ENCODE measurements around the gene RBM33.

DNA sequence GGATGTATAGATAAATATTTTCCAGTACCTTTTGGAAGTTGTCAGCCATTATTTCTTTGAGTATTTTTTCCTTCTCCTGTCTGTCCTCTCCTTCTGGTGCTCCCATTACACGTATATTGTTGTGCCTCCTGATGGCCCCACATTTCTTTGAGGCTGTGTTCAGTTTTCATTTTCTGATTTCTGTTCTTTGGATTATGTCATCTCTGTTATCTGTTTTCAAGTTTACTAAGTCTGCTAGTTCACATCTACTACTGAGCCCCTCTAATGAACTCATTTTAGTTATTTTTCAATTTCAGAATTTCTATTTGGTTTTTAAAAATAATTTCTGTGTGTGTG, 16.3 kb downstream of the RBM33 start:
- TF ChIP-seq POLR2AphosphoS5 (IDR thresholded peaks at IDR 0.05; ENCODE audit: low read depth, low read length): no peak
- TF ChIP-seq, protein P1, sequence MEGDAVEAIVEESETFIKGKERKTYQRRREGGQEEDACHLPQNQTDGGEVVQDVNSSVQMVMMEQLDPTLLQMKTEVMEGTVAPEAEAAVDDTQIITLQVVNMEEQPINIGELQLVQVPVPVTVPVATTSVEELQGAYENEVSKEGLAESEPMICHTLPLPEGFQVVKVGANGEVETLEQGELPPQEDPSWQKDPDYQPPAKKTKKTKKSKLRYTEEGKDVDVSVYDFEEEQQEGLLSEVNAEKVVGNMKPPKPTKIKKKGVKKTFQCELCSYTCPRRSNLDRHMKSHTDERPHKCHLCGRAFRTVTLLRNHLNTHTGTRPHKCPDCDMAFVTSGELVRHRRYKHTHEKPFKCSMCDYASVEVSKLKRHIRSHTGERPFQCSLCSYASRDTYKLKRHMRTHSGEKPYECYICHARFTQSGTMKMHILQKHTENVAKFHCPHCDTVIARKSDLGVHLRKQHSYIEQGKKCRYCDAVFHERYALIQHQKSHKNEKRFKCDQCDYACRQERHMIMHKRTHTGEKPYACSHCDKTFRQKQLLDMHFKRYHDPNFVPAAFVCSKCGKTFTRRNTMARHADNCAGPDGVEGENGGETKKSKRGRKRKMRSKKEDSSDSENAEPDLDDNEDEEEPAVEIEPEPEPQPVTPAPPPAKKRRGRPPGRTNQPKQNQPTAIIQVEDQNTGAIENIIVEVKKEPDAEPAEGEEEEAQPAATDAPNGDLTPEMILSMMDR (IDR thresholded peaks at IDR 0.05): no peak
- TF ChIP-seq SIN3A (IDR thresholded peaks at IDR 0.05; ENCODE audit: borderline replicate concordance, insufficient read depth, low read depth, low read length): no peak
- TF ChIP-seq, protein P2, sequence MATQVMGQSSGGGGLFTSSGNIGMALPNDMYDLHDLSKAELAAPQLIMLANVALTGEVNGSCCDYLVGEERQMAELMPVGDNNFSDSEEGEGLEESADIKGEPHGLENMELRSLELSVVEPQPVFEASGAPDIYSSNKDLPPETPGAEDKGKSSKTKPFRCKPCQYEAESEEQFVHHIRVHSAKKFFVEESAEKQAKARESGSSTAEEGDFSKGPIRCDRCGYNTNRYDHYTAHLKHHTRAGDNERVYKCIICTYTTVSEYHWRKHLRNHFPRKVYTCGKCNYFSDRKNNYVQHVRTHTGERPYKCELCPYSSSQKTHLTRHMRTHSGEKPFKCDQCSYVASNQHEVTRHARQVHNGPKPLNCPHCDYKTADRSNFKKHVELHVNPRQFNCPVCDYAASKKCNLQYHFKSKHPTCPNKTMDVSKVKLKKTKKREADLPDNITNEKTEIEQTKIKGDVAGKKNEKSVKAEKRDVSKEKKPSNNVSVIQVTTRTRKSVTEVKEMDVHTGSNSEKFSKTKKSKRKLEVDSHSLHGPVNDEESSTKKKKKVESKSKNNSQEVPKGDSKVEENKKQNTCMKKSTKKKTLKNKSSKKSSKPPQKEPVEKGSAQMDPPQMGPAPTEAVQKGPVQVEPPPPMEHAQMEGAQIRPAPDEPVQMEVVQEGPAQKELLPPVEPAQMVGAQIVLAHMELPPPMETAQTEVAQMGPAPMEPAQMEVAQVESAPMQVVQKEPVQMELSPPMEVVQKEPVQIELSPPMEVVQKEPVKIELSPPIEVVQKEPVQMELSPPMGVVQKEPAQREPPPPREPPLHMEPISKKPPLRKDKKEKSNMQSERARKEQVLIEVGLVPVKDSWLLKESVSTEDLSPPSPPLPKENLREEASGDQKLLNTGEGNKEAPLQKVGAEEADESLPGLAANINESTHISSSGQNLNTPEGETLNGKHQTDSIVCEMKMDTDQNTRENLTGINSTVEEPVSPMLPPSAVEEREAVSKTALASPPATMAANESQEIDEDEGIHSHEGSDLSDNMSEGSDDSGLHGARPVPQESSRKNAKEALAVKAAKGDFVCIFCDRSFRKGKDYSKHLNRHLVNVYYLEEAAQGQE (IDR thresholded peaks at IDR 0.05; ENCODE audit: insufficient read depth in 1 of 2, low read depth in 2 of 2, low read length in 1 of 2): no peak
- TF ChIP-seq TCF7L2 (IDR thresholded peaks at IDR 0.05; ENCODE audit: low read depth, low read length): no peak
